LNCaP clone FGC (cell line): ENCODE results near the gene PCYOX1L.
A peak's percentile ranks its signal among the peaks of the same experiment; 100 is the strongest.

Experiments
- DNase-seq: peaks from one replicate; pipeline ENCODE4 v3.0.0-alpha.2; 2011; ENCODE audit warnings: low read depth
- H3K4me3 ChIP-seq: 2 replicates; pipeline ENCODE4 v1.5.1; 2011; ENCODE audit warnings: mild to moderate bottlenecking, low read depth, low read length, control low read depth
- CTCF ChIP-seq: IDR thresholded peaks from 2 replicates; pipeline ENCODE4 v1.5.1; 2012; ENCODE audit warnings: mild to moderate bottlenecking; ENCODE audit not compliant: control insufficient read depth, insufficient read depth; ENCODE audit errors: extremely low read depth

Gene PCYOX1L

GRCh38 chr5:149381261-149381985 lies 23.6 kb downstream of the PCYOX1L start:
- DNase-seq = no peak
- no peak overlapping the region for H3K4me3 ChIP-seq
- TF ChIP-seq CTCF = no peak

GRCh38 chr5:149381986-149382338 lies 24.1 kb downstream of the PCYOX1L start:
- H3K4me3 ChIP-seq = no peak overlapping the region
- DNase-seq = peak; percentile 11
- peak; percentile 91 for TF ChIP-seq CTCF

GRCh38 chr5:149382517-149383220 lies 24.8 kb downstream of the PCYOX1L start:
- no peak for TF ChIP-seq CTCF
- DNase-seq = no peak
- H3K4me3 ChIP-seq = no peak overlapping the region

- TF ChIP-seq CTCF = no peak
- H3K4me3 ChIP-seq = no peak overlapping the region
- DNase-seq = no peak
These were observed 25.6 kb downstream of the PCYOX1L start for GRCh38 chr5:149383399-149383798.

- H3K4me3 ChIP-seq = no peak overlapping the region
- TF ChIP-seq CTCF = no peak
- no peak for DNase-seq
These were observed 28.3 kb downstream of the PCYOX1L start for GRCh38 chr5:149386166-149386565.

- no peak for TF ChIP-seq CTCF
- H3K4me3 ChIP-seq = no peak overlapping the region
- no peak for DNase-seq
These were observed 29.3 kb downstream of the PCYOX1L start for GRCh38 chr5:149387081-149387631.
